GM18951 (cell line): Measurements from ENCODE around the gene C12orf76.

Experiments used
- POLR2A ChIP-seq: IDR thresholded peaks from 4 replicates; pipeline ENCODE4 v1.6.1; 2011; ENCODE audit warnings: mild to moderate bottlenecking; ENCODE audit not compliant: insufficient read length, insufficient read depth; ENCODE audit errors: extremely low read depth
- in situ Hi-C: fragments of 300-500 bp; cut with MboI; formaldehyde crosslinking; loops from one replicate; pipeline ENCODE4 v1.12.0; 2022; ENCODE audit warnings: low sequenced_read_pairs, mixed read lengths, inconsistent platforms; ENCODE audit not compliant: unreplicated experiment

The C12orf76 gene

GRCh38 chr12:110047297-110047940 lies 903 bp downstream of the C12orf76 start:
- no peak for TF ChIP-seq POLR2A

GRCh38 chr12:110046451-110047187 lies 1.7 kb downstream of the C12orf76 start:
- TF ChIP-seq POLR2A, result no peak

More at GRCh38 chr12:110047297-110047940, 903 bp downstream of the C12orf76 start:
- in situ Hi-C loops, result no loop called here

DNA sequence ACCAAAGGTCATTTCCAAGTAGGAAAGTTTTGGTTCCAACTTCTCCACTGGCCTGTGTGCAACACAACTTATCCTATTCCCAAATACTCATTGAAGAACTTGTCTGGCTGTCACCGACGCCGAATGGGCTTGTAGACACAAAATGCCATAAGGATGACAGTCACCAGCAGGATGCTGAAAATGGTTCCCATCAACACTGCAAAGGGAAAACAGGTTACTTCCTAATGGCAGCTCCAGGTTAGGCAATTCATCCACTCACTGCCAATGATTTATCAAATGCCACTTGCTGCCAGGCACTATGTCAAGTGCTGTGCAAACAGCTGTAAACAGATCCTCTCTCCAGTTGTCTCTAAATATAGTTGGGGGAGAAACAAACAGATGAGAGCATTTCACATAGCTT lies 6.1 kb downstream of the C12orf76 start:
- in situ Hi-C loops, result no loop called here
- no peak for TF ChIP-seq POLR2A

More at GRCh38 chr12:110046451-110047187, 1.7 kb downstream of the C12orf76 start:
- in situ Hi-C loops, result no loop called here

DNA sequence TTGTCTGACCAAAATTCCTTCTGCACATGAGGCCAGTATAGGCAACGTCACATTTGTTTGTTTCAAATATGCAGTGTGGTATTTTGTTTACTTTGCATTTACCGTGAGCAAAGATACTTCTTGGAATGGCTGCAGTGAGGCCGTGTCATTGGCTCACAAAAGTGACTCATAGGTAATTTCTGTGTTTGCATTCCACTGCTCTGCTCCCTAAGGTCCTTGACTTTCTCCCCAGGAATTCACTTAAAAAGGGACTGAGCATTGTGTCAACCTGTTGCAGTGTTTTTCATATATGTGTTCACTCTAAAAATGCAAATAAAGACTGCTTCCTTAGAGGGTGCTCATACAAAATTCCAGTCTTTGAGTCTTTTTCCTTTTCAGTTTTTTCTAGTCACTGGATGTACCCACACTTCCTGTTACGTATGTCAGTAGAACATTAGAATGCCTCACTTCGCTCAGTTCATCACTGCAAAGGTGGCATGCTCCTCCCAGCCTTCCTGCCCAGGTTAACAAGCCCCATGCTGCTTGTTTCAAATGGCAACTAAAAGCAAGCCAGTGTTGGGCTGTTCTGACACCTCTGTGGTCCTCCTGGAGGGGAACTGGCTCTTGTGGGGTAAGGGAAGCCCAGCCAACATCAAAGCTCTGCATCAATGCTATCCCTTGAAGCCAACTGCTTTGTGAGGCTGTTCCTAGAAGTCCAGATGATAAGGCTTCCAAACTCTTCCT lies 9.1 kb downstream of the C12orf76 start:
- no peak for TF ChIP-seq POLR2A
- in situ Hi-C loops, result no loop called here

- in situ Hi-C loops, result no loop called here
- TF ChIP-seq POLR2A, result no peak
These were observed 9.6 kb downstream of the C12orf76 start for GRCh38 chr12:110038741-110039084.

- TF ChIP-seq POLR2A, result no peak
- in situ Hi-C loops, result no loop called here
These were observed 11.0 kb downstream of the C12orf76 start for GRCh38 chr12:110037315-110037714.

DNA sequence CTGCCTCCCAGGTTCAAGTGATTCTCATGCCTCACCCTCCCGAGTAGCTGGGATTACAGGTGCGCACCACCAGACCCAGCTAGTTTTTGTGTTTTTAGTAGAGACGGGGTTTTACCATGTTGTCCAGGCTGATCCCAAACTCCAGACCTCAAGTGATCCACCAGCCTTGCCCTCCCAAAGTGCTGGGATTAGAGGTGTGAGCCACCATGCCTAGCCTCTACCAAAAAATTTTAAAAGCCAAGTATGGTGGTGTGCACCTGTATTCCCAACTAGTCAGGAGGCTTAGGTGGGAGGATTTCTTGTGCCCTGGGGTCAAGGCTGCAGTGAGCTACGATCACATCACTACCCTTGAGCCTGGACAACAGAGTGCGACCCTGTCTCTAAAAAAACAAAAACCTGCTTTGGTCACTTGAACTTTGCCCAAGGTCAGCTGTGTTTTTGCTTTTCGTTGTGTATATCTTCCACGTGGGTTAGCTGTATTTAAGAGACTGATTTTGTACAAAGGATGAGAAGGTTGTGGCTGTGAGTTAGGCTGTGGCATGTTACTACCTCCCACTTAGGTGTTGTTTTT lies 12.7 kb downstream of the C12orf76 start:
- TF ChIP-seq POLR2A, result no peak
- in situ Hi-C loops, result no loop called here

GRCh38 chr12:110033888-110034287 lies 14.4 kb downstream of the C12orf76 start:
- TF ChIP-seq POLR2A, result no peak
- in situ Hi-C loops, result no loop called here

- no peak for TF ChIP-seq POLR2A
- in situ Hi-C loops, result no loop called here
These were observed 19.0 kb downstream of the C12orf76 start for GRCh38 chr12:110029290-110029815.

DNA sequence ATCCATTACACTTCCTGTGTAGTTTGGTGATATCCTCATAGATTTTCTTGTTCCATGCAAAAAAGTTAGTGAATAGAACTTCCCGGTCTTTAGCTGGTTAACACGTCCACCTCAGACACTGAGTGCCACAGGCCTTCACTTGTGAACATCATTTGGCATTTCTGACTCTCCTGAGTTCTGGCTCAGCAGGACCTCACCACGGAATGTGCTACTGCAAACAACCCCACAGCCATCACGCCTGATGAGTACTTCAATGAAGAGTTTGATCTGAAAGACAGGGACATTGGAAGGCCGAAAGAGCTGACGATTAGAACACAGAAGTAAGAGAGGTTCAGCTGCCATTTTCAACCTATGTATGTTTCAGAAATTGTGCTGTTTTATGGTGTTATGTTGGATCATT lies 20.0 kb downstream of the C12orf76 start:
- in situ Hi-C loops, result no loop called here
- TF ChIP-seq POLR2A, result no peak

DNA sequence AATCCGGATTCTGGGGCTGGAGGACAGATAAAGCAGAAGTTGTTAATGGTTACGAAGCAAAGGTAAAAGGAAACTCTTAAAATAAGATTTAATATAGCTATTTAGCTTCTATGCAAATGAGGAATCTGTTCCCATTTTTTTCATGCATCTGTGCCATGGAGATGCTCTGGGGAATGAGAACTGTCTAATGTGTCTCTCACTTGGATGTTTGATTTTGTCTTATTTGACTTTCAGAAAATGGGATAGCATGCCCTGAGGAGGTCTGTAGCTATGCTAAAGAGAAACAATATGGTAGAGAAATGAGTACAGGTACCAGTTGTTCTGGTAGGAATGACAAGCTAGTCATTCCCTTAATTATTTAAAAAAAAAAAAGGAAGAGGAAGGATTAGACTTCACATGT lies 24.3 kb downstream of the C12orf76 start:
- TF ChIP-seq POLR2A, result no peak
- in situ Hi-C loops, result no loop called here

DNA sequence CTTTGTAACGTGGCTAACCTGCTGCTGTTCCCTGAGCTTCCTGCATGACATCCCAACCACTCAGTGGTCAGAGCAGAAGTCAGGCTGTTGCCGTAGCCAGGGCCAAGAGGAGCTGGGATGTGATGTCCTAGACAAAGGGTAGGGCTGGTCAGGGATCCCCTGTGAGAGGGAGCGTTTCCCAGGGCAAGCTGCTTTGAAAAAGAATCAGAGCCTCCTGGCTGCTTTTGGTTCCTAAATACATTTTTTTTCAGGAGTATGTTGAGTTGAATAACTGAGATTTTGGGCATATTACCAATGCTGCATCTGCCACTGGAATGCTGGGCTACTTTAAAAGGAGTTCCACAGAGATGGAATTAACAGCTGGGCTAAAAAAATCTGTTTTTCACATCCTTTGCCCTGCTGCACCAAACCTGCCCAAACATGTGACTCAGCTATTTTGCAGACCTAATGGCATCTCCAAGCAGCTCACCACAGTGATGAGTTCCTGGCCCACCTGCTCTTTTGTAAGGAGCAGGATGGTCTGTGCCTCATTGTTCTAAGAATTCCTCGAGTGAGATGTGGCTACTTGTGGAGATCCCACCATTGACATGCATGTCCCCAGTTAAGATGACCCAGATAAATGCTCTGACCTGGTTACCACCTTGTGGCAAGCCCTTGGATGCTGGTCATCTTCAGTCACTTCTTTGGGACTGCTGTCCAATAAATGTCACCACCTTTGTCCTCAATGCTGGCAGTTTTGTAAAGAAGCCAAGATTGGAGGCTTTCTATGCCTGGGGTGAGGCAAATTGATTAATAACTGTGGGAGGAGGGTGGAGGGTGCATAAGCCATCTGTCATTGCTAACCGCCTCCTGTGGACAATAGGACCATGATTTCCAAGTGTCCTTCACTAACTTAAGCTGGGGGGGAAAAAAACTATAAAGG lies 25.0 kb downstream of the C12orf76 start:
- in situ Hi-C loops, result no loop called here
- no peak for TF ChIP-seq POLR2A
